Pancreas (tissue), 10 donors: ENCODE data around the gene PTCD3. TPM values are rescaled to one million over a fixed set of nuclear protein-coding genes. Genes with fewer than 3 reads are reported as not detected.

Source experiments
- ATAC-seq, 4 donors: fragments of 200-7000 bp; cut with Tn5 transposase; one replicate each; pipeline versions ENCODE4 v1.8.0 to v1.9.1; 2020; ENCODE audit warnings: mild to moderate bottlenecking in 4 of 4, moderate library complexity in 4 of 4
- DNase-seq, 6 donors: peaks; one replicate each; pipeline ENCODE4 v3.0.0-alpha.2; 2020
- FAIRE-seq: peaks from 2 replicates; lab custom pipeline; 2012; peaks lifted over from hg19 to GRCh38; lab: Jason Lieb, UNC
- H3K27ac ChIP-seq, 4 donors: fragments of 200-600 bp; sonication (generic); 1 replicate in 3 of 4; 2 replicates in 1 of 4; pipeline versions ENCODE4 v1.5.0 to v1.8.0; 2020
- H3K27me3 ChIP-seq, 4 donors: fragments of 200-600 bp; one replicate each; pipeline ENCODE4 v1.8.0; 2021
- H3K36me3 ChIP-seq, 3 donors: fragments of 200-600 bp; sonication (generic) in 1 of 3; one replicate each; pipeline versions ENCODE4 v1.5.0 to v1.8.0; 2020 to 2021
- H3K4me1 ChIP-seq, 3 donors: fragments of 200-600 bp; one replicate each; pipeline ENCODE4 v1.8.0; 2021
- H3K4me3 ChIP-seq, 4 donors: fragments of 200-600 bp; sonication (generic) in 2 of 4; one replicate each; pipeline versions ENCODE4 v1.5.0 to v1.8.0; 2020 to 2021
- H3K9me3 ChIP-seq, 4 donors: fragments of 200-600 bp; one replicate each; pipeline ENCODE4 v1.8.0; 2021
- WGBS, 2 donors: extraction: QIAGEN DNeasy Blood & Tissue Kit; methylation state at CpG; one replicate each; pipeline ENCODE4 v1.1.7; 2013; 5-methylcytosine and 5-hydroxymethylcytosine counted together
- intact Hi-C, 3 donors: fragments of 100-400 bp; cut with DNase I; formaldehyde crosslinking; loops; one replicate each; pipeline versions ENCODE4 v1.11.1 to v1.14.2; 2022
- polyA plus RNA-seq, 2 donors: library from polyadenylated mRNA; stranded (reverse); fragments of 200-250 nt; gene quantifications; one replicate each; pipeline ENCODE4 v1.2.3, GENCODE V29; 2013
- total RNA-seq, 6 donors: library from RNA; stranded (reverse); fragmentation: NEBNext Ultra II Directional in 4 of 6; extraction: Animal tissue kit (Norgen Biotek cat#: 25700) in 4 of 6; gene quantifications; one replicate each; pipeline versions ENCODE4 v1.2.1 to v1.2.4, GENCODE V29; 2021 to 2023
- TF ChIP-seq, protein P1 (sequence below), 4 donors: fragments of 200-600 bp; sonication (generic) in 3 of 4; IDR thresholded peaks; one replicate each; pipeline versions ENCODE4 v1.5.0 to v1.8.0; 2021; ENCODE audit warnings: antibody characterized with exemption in 4 of 4
- donor health status: healthy with polysubstance abuse.
- donor health status: DM: no; HTN: no; CAD: no; lungs with moderate emphysema.
- donor health status: DM: no; HTN: no; CAD: no.
- donor health status: control.
- donor health status: control.
- donor health status: Bipolar disorder and iron deficiency.
- donor health status: DM: yes; HTN: yes; CAD: no.
- donor health status: DM: no; HTN: no; CAD: no.
- donor health status: DM: no; HTN: no; CAD: no.
- donor health status: DM: yes; HTN: yes; CAD: no.

Gene PTCD3
- total and polyA plus RNA-seq, 8 donors: 15.8 to 42.7 (median 28.9) TPM

DNA sequence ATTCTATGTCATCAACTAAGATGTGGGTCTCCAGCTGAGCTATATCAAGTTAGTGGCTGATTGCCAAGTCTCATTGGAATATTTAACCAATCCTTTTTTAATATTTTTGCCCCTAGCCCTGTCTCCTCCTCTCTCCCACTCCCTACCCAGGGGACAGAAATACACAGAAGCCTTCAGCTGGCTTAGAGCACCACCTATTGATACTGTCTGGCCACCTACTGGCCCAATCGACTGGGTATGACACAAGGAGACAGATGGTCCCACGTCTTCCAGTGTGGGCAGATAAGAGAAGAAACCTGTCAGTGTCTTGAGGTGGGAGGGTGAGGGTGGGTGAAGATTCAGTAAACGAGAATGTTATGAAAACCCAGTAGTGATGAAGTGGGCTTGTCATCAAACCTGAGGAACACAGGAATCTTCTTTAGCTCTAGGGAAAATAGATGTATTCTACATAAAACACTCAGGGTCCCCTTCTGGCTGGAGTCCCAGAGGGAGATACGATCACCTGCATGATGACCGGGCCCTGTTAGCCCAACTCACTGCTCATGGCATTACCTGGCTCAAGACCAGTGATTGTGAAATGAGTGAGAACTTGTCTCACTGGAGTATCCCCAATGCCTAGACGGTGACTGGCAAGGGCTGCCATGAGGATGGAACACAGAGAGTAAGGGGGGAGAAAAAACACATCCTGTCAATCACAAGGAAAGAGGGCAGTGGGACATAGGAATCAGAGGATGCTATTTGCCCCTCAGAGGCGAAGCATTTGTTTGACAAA lies 27.1 kb upstream of the PTCD3 start:
- Histone ChIP-seq H3K4me1 (peaks cover 0 to 3% (median 0%) of the 10 kb centered on the region in 3 donors), H3K4me3 (no peak overlapping the region), H3K36me3 (peaks cover 0 to 3% (median 0%) of the 10 kb centered on the region in 3 donors), H3K27me3 (no peaks in the 10 kb centered on the region), H3K9me3 (no peaks in the 10 kb centered on the region), H3K27ac (no peak overlapping the region)
- TF ChIP-seq, protein P1, sequence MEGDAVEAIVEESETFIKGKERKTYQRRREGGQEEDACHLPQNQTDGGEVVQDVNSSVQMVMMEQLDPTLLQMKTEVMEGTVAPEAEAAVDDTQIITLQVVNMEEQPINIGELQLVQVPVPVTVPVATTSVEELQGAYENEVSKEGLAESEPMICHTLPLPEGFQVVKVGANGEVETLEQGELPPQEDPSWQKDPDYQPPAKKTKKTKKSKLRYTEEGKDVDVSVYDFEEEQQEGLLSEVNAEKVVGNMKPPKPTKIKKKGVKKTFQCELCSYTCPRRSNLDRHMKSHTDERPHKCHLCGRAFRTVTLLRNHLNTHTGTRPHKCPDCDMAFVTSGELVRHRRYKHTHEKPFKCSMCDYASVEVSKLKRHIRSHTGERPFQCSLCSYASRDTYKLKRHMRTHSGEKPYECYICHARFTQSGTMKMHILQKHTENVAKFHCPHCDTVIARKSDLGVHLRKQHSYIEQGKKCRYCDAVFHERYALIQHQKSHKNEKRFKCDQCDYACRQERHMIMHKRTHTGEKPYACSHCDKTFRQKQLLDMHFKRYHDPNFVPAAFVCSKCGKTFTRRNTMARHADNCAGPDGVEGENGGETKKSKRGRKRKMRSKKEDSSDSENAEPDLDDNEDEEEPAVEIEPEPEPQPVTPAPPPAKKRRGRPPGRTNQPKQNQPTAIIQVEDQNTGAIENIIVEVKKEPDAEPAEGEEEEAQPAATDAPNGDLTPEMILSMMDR (IDR thresholded peaks at IDR 0.05): peak in 3 of 4 donors; percentile 30 to 36 (median 32)
- peak in 3 of 6 donors; percentile 30 to 45 (median 45) for DNase-seq
- peak; percentile 71 to 91 (median 88) for ATAC-seq
- 36 to 37% methylated on average over 7 of the region's 7 CpGs for WGBS, 2 donors
- intact Hi-C loops: loop anchor here (5.0 to 10.0 kb wide), 4 partner anchors 194 to 254 kb away; partner anchors contain the start of gene ST3GAL5 (in 1 of the 3)
- no peak for FAIRE-seq

DNA sequence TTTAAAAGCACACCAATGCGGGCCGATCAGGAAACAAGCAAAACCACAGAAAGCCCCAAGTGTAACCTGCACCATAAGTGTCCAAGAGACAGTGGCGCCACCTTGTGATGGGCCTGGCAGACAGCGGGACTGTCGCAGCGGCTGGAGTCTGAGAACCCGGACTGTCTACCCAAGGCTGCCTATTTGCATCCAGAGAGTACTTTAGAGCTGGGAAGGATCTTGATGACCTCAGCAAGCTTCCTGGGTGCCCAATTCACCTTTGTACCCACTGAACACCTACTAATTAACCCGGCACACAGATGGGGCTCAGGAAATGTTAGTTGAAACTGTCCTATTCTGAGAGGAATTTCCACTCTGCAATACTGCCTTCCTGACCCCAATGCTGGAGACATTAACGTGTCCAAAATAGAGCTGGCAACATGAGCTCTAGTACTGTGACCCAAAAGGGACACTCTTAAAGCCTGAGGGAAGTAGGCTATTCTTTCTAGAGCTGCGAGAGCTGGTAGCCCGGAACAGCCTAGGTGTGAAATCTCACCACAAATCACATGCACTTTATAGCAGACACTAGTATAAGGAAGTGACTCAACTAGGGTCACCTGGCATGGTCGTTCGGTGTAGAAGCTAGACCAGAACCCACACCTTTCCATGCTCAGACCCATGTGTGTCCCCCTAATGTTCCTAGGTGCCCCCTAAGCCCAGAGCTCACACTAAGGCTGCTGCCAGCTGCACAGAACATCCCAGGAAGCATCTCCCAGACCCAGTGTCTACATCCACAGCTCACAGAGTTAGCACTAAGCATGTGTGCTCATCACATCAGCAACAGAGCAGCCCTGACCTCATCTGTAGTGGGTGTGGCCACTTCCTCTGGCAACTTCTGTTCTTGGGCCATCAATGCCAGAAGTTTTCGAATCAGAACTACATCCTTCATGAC lies 25.8 kb upstream of the PTCD3 start:
- Histone ChIP-seq H3K27ac (no peak overlapping the region), H3K27me3 (no peaks in the 10 kb centered on the region), H3K4me3 (no peak overlapping the region), H3K36me3 (peaks cover 0 to 1% (median 0%) of the 10 kb centered on the region in 3 donors), H3K9me3 (no peaks in the 10 kb centered on the region), H3K4me1 (peaks cover 0 to 3% (median 0%) of the 10 kb centered on the region in 3 donors)
- 41 to 42% methylated on average over 14 of the region's 14 CpGs for WGBS, 2 donors
- ATAC-seq: peak; percentile 87 to 96 (median 94)
- TF ChIP-seq, protein P1 (IDR thresholded peaks at IDR 0.05): peak; percentile 57 to 78 (median 70)
- intact Hi-C loops: loop anchor here (2.0 to 10.0 kb wide), 5 partner anchors 195 to 255 kb away; partner anchors contain the start of gene ST3GAL5 (in 1 of the 3)
- FAIRE-seq: no peak
- DNase-seq: peak; percentile 69 to 92 (median 82)

DNA sequence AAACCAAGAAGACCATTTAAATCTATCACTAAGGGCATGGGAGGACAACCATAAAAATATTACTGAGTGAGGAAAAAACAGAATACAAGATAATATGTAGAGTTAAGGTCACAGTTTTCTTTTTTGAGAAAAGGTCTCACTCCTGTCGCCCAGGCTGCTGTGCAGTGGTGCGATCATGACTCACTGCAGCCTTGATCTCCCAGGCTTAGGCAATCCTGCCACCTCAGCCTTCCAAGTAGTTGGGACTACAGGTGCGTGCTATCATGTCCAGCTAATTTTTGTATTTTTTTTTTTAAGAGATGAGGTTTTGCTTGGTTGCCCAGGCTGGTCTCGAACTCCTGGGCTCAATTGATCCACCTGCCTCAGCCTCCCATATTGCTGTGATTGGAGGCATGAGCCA lies 24.3 kb upstream of the PTCD3 start:
- Histone ChIP-seq H3K27ac (no peak overlapping the region), H3K9me3 (no peaks in the 10 kb centered on the region), H3K4me3 (no peak overlapping the region), H3K36me3 (peaks cover 0 to 8% (median 5%) of the 10 kb centered on the region in 3 donors), H3K27me3 (no peaks in the 10 kb centered on the region), H3K4me1 (peaks cover 0 to 3% (median 0%) of the 10 kb centered on the region in 3 donors)
- FAIRE-seq: no peak
- TF ChIP-seq, protein P1 (IDR thresholded peaks at IDR 0.05): no peak
- 92 to 100% methylated on average over 4 of the region's 4 CpGs for WGBS, 2 donors
- intact Hi-C loops: loop anchor here in 1 of 3 donors (2.0 kb wide), 1 partner anchor 255 kb away; no protein-coding TSS in a partner anchor
- no peak for ATAC-seq
- DNase-seq: no peak

DNA sequence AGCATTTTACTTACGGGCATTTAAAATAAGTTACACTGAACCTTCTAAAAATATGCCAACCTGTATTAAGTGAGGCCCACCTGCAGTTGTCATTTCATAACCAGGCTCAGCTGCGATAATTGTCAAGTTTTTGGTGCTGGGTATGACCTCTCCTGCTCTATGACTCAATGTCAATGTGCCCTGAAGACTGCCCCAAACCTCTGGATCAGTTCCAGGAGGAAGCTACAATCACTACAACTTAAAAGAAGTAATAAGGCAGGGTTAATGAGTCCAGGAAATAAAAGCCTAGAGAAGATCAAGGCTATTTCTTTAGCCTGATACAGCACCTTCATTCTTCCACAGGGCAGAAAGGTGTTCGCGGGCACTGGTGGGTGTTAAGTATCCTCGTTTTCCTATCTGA lies 23.3 kb upstream of the PTCD3 start:
- DNase-seq (no peak), FAIRE-seq (no peak), ATAC-seq (no peak)
- H3K27me3 ChIP-seq: no peaks in the 10 kb centered on the region
- TF ChIP-seq, protein P1 (IDR thresholded peaks at IDR 0.05): no peak
- intact Hi-C loops: no loop called here
- H3K27ac ChIP-seq: no peak overlapping the region
- H3K4me3 ChIP-seq: no peak overlapping the region
- H3K9me3 ChIP-seq: no peaks in the 10 kb centered on the region
- H3K36me3 ChIP-seq: peaks cover 0 to 11% (median 9%) of the 10 kb centered on the region in 3 donors
- WGBS, 2 donors: 87 to 93% methylated on average over 5 of the region's 5 CpGs
- peaks cover 0 to 3% (median 0%) of the 10 kb centered on the region in 3 donors for H3K4me1 ChIP-seq
